Measurements from ENCODE around the gene SPDYE3.

GRCh38 chr7:100271716-100272537, 35.6 kb upstream of the SPDYE3 start:
- peak; percentile 20; the same call in 1 of the 2 replicates for TF ChIP-seq CTCF (IDR thresholded peaks at IDR 0.05; ENCODE audit: low read depth, low read length)
- TF ChIP-seq EZH2phosphoT487 (IDR thresholded peaks at IDR 0.05; ENCODE audit: low read depth) = no peak

Data from OCI-LY3 (cell line).